GM19455 (cell line): Measurements from ENCODE around the gene SCD5.
"Not testable (repeated sequence)": the region's sequence is repeated elsewhere in the genome, so short reads cannot be mapped to it uniquely, and the experiment has no call there.

Source experiments
- ATAC-seq: cut with Tn5 transposase; IDR thresholded peaks from one replicate; pipeline ENCODE4 v1.9.1; 2021; ENCODE audit not compliant: unreplicated experiment

SCD5 gene

GRCh38 chr4:82798168-82799005 is at the start of gene SCD5:
TSS of gene SCD5 (minus strand) at chr4:82798796. CDS start at chr4:82798537, 259 bp downstream.
- peak; percentile 94 for ATAC-seq

- no peak for ATAC-seq
These were observed 44.0 kb upstream of the SCD5 start for GRCh38 chr4:82842593-82842992.

- no peak for ATAC-seq
These were observed 41.0 kb upstream of the SCD5 start for GRCh38 chr4:82839624-82840023.

- ATAC-seq: no peak
These were observed 35.2 kb upstream of the SCD5 start for GRCh38 chr4:82833696-82834313.

- not testable (repeated sequence) for ATAC-seq
These were observed 34.5 kb upstream of the SCD5 start for GRCh38 chr4:82833060-82833459.

- no peak for ATAC-seq
These were observed 26.8 kb upstream of the SCD5 start for GRCh38 chr4:82825425-82825824.

GRCh38 chr4:82823062-82823461 is 24.5 kb upstream of the SCD5 start:
- no peak for ATAC-seq

- ATAC-seq: no peak
These were observed 22.1 kb upstream of the SCD5 start for GRCh38 chr4:82820689-82821088.

GRCh38 chr4:82818664-82819662 is 20.4 kb upstream of the SCD5 start:
- ATAC-seq: no peak

- not testable (repeated sequence) for ATAC-seq
These were observed 18.3 kb upstream of the SCD5 start for GRCh38 chr4:82816874-82817273.

GRCh38 chr4:82814034-82814433 is 15.4 kb upstream of the SCD5 start:
- ATAC-seq: no peak

- ATAC-seq: no peak
These were observed 13.3 kb upstream of the SCD5 start for GRCh38 chr4:82811838-82812341.

GRCh38 chr4:82811392-82811791 is 12.8 kb upstream of the SCD5 start:
- no peak for ATAC-seq

GRCh38 chr4:82810176-82810575 is 11.6 kb upstream of the SCD5 start:
- no peak for ATAC-seq

- no peak for ATAC-seq
These were observed 11.0 kb upstream of the SCD5 start for GRCh38 chr4:82809619-82810018.

- no peak for ATAC-seq
These were observed 5.2 kb upstream of the SCD5 start for GRCh38 chr4:82803746-82804145.

- ATAC-seq: no peak
These were observed 4.3 kb upstream of the SCD5 start for GRCh38 chr4:82802911-82803310.

- no peak for ATAC-seq
These were observed 3.4 kb upstream of the SCD5 start for GRCh38 chr4:82801910-82802521.

- ATAC-seq: no peak
These were observed 648 bp upstream of the SCD5 start for GRCh38 chr4:82799006-82799881.
